CD8-positive, alpha-beta memory T cell (primary cell): Measurements from ENCODE around the gene TIAM2. TPM values are rescaled to one million over a fixed set of nuclear protein-coding genes. Genes with fewer than 3 reads are reported as not detected.

Experiments used
- CTCF ChIA-PET: fragments of 350-600 bp; sonication (Branson Sonifier 250); formaldehyde crosslinking; loops from one replicate; lab custom pipeline; 2021; ENCODE audit warnings: antibody characterized with exemption; lab: Charles Lee
- POLR2A ChIA-PET: fragments of 350-600 bp; sonication (Branson Sonifier 250); formaldehyde crosslinking; loops from one replicate; lab custom pipeline; 2021; ENCODE audit warnings: antibody characterized with exemption; lab: Charles Lee
- DNase-seq, 5 donors: peaks; one replicate each; pipeline versions ENCODE4 v3.0.0 to v3.0.0-alpha.2; 2020 to 2022; ENCODE audit warnings: mixed read lengths in 1 of 5
- H3K27ac ChIP-seq: one replicate; pipeline ENCODE4 v1.7.0; 2013; ENCODE audit warnings: low read depth, mild to moderate bottlenecking, low read length, moderate library complexity
- H3K27me3 ChIP-seq: 2 replicates; pipeline ENCODE4 v1.7.0; 2013; ENCODE audit warnings: low read length, mild to moderate bottlenecking; ENCODE audit not compliant: insufficient read depth, poor library complexity, severe bottlenecking
- H3K36me3 ChIP-seq: 2 replicates; pipeline ENCODE4 v1.7.0; 2013; ENCODE audit warnings: mild to moderate bottlenecking, low read length, moderate library complexity; ENCODE audit not compliant: insufficient read depth
- H3K4me1 ChIP-seq: 2 replicates; pipeline ENCODE4 v1.7.0; 2013; ENCODE audit warnings: mild to moderate bottlenecking, low read length, moderate library complexity; ENCODE audit not compliant: insufficient read depth
- H3K4me3 ChIP-seq: 2 replicates; pipeline ENCODE4 v1.7.0; 2013; ENCODE audit warnings: mild to moderate bottlenecking, low read length
- H3K9me3 ChIP-seq: 2 replicates; pipeline ENCODE4 v1.7.0; 2013; ENCODE audit warnings: mild to moderate bottlenecking, low read length
- H3K27ac Mint-ChIP-seq, 8 donors: one replicate each; pipeline ENCODE4 v1.8.0; 2020 to 2021; ENCODE audit warnings: mixed read lengths in 8 of 8, mild to moderate bottlenecking in 6 of 8, inconsistent platforms in 3 of 8, moderate library complexity in 3 of 8
- H3K27me3 Mint-ChIP-seq, 2 donors: one replicate each; pipeline ENCODE4 v1.8.0; 2020 to 2021; ENCODE audit warnings: mixed read lengths in 2 of 2, mild to moderate bottlenecking in 1 of 2, moderate library complexity in 1 of 2
- H3K36me3 Mint-ChIP-seq, 3 donors: one replicate each; pipeline ENCODE4 v1.8.0; 2020 to 2021; ENCODE audit warnings: mixed read lengths in 3 of 3, inconsistent platforms in 1 of 3, mild to moderate bottlenecking in 1 of 3
- H3K4me1 Mint-ChIP-seq, 3 donors: one replicate each; pipeline ENCODE4 v1.8.0; 2020 to 2021; ENCODE audit warnings: mixed read lengths in 3 of 3, inconsistent platforms in 1 of 3, mild to moderate bottlenecking in 1 of 3
- H3K4me3 Mint-ChIP-seq, 7 donors: one replicate each; pipeline ENCODE4 v1.8.0; 2020 to 2021; ENCODE audit warnings: mixed read lengths in 7 of 7, mild to moderate bottlenecking in 6 of 7, moderate library complexity in 4 of 7, inconsistent platforms in 2 of 7
- H3K9me3 Mint-ChIP-seq, 5 donors: one replicate each; pipeline ENCODE4 v1.8.0; 2020 to 2022; ENCODE audit warnings: mixed read lengths in 5 of 5, mild to moderate bottlenecking in 3 of 5, moderate library complexity in 2 of 5, inconsistent platforms in 1 of 5
- polyA plus RNA-seq: library from polyadenylated mRNA; unstranded; fragments of 300-500 nt; fragmentation: Illumina TruSeq; gene quantifications from one replicate; pipeline ENCODE4 v1.2.3, GENCODE V29; 2021
- total RNA-seq, 2 experiments: library from RNA; stranded (reverse); gene quantifications; one replicate each; pipeline ENCODE4 v1.2.3, GENCODE V29; 2021

TIAM2 gene
- total and polyA plus RNA-seq, 3 experiments from 2014 or later = 1.1 to 31.1 (median 24.5) TPM

DNA sequence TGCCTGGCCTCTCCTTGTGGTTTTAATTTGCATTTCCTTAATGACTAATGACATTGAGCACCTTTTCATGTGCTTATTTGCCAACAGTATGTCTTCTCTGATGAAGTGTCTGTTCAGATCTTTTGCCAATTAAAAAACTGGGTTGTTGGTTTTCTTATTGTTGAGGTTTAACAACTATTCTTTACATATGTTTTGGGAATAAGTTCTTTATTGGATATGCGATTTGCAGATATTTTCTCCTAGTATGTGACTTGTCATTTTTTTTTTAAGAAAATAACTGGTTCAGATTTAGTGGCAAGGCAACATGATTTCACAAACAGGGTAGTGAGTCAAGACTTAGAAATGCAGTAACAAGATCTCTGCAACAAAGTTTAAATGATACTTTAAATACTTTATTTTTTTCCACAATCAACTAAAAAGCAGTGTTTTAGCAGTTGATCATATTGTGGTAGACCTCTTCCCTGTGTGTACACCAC lies 67.8 kb downstream of the TIAM2 start:
- Mint-ChIP-seq H3K36me3 (peaks cover 0 to 1% (median 0%) of the 10 kb centered on the region in 3 donors), H3K4me3 (no peak overlapping the region), H3K9me3 (no peaks in the 10 kb centered on the region), H3K27ac (peak overlapping the region in 1 of 8 donors; percentile 39), H3K27me3 (no peaks in the 10 kb centered on the region), H3K4me1 (no peaks in the 10 kb centered on the region)
- Histone ChIP-seq H3K4me3 (no peak overlapping the region), H3K27me3 (no peaks in the 10 kb centered on the region), H3K27ac (no peak overlapping the region), H3K36me3 (no peaks in the 10 kb centered on the region), H3K4me1 (no peaks in the 10 kb centered on the region), H3K9me3 (no peaks in the 10 kb centered on the region)
- CTCF ChIA-PET = no interaction called here
- POLR2A ChIA-PET = no interaction called here
- no peak for DNase-seq

DNA sequence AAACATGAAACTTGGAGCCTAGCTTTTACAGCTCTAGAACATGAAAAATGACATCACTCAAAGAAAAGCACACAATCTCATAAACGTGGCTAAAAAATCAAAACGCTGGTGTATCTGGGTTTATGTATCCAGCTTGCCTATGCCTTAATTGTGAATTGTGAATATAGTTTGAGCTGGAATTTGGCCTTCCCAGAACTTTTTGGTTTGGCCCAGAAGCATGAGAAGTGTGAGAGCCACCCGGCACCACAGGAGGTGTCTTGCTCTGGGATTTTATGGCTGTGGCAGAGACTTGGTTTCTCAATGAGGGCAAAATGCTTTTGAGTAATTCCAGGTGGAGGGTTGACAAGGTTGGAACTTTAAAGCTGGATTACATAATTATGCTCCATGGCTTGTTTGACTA lies 69.2 kb downstream of the TIAM2 start:
- no peaks in the 10 kb centered on the region for H3K9me3 Mint-ChIP-seq
- no peak overlapping the region for H3K27ac Mint-ChIP-seq
- no peak for DNase-seq
- H3K4me3 ChIP-seq = no peak overlapping the region
- H3K27me3 Mint-ChIP-seq = peaks cover 0 to 1% of the 10 kb centered on the region in 2 donors
- no peaks in the 10 kb centered on the region for H3K27me3 ChIP-seq
- H3K4me1 ChIP-seq = no peaks in the 10 kb centered on the region
- POLR2A ChIA-PET = no interaction called here
- no peaks in the 10 kb centered on the region for H3K4me1 Mint-ChIP-seq
- no peak overlapping the region for H3K4me3 Mint-ChIP-seq
- peaks cover 0 to 1% (median 0%) of the 10 kb centered on the region in 3 donors for H3K36me3 Mint-ChIP-seq
- H3K36me3 ChIP-seq = no peaks in the 10 kb centered on the region
- H3K27ac ChIP-seq = no peak overlapping the region
- CTCF ChIA-PET = no interaction called here
- no peaks in the 10 kb centered on the region for H3K9me3 ChIP-seq

DNA sequence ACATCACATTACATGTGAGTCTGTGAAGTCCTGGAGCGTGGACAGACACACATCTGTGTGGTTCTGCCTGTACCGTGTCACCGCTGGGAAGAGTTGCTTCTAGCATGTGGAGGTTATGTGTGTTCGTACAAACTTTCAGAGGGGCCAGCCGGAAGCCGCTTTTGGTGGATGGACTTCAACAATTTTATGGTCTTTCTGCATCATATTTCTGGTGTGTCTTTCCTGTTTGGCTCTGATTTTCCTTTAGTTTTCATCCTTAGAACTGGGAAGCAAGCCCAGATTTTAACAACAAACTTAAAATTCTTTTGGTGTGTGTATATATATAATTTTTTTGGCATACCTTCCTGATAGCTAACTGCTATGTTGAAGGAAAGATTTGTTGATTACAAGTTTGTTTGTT lies 71.2 kb downstream of the TIAM2 start:
- Mint-ChIP-seq H3K4me1 (no peaks in the 10 kb centered on the region), H3K36me3 (no peaks in the 10 kb centered on the region), H3K27ac (no peak overlapping the region), H3K9me3 (no peaks in the 10 kb centered on the region), H3K4me3 (no peak overlapping the region), H3K27me3 (peaks cover 1 to 9% of the 10 kb centered on the region in 2 donors)
- Histone ChIP-seq H3K4me3 (no peak overlapping the region), H3K27me3 (no peaks in the 10 kb centered on the region), H3K27ac (no peak overlapping the region), H3K9me3 (no peaks in the 10 kb centered on the region), H3K4me1 (no peaks in the 10 kb centered on the region), H3K36me3 (no peaks in the 10 kb centered on the region)
- ChIA-PET POLR2A (no interaction called here), CTCF (no interaction called here)
- no peak for DNase-seq

DNA sequence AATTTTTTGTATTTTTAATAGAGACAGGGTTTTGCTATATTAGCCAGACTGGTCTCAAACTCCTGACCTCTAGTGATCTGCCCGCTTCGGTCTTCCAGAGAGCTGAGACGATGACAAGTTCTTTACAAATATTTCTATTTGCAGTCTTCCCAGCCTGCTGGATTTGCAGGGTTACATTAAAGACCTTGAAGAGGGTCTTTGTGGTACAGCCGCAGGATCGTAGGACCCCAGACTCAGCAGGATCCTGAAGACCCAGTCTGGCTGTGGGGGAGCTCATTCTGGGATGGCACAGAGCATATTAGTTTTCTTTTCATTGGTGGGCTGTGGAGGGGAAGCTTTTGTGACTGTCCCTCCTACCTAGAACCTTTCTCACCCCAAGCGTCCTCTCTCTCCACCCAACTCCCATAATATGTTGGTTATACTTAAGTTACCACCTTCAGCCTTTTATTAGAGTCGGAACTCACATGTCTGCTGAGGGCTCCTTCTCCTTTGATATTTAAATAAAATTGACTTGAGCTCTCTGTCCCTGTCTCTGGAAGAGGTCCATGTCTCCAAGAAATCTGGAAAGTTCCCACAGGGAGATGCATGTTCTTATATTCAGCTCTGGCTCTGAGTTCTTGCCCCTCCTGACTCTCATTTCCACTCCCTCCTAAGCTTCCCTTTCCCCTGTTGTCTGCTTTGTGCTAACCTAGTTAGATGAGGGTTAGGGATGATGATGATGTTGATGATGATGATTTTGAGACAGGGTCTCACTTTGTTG lies 72.0 kb downstream of the TIAM2 start:
- ChIA-PET CTCF (no interaction called here), POLR2A (no interaction called here)
- Histone ChIP-seq H3K27me3 (no peaks in the 10 kb centered on the region), H3K4me3 (no peak overlapping the region), H3K36me3 (no peaks in the 10 kb centered on the region), H3K4me1 (no peaks in the 10 kb centered on the region), H3K27ac (no peak overlapping the region), H3K9me3 (no peaks in the 10 kb centered on the region)
- Mint-ChIP-seq H3K4me3 (no peak overlapping the region), H3K36me3 (no peaks in the 10 kb centered on the region), H3K4me1 (no peaks in the 10 kb centered on the region), H3K27ac (no peak overlapping the region), H3K27me3 (peaks cover 1 to 11% of the 10 kb centered on the region in 2 donors), H3K9me3 (no peaks in the 10 kb centered on the region)
- DNase-seq = no peak

DNA sequence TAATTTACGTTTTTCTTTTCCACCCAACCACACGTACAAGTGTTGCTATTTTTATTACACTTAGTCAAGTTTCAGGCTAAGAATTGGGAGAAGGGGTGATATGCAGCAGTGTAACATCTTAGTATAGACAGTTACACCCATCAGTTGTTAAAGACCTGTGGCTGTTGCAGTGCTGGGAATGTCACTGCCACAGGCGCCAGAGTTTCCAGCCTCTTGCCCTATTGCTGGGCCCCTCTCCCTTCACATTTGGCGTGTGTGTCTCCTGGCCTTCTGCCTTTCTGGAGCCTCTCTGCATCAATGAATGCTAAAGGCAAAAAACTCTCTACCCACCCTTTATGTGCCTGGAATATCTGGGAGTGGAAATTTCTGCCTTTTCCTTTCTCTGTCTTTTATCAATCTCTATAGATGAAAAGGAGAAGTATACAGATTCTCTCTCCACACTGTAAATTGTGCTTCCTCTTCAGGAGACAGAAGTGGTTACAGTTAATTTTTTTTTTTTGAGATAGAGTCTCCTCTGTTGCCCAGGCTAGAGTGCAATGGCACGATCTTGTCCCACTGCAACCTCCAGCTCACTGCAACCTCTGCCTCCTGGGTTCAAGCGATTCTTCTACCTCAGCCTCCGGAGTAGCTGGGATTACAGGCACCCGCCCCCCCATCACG lies 73.0 kb downstream of the TIAM2 start:
- no peaks in the 10 kb centered on the region for H3K4me1 ChIP-seq
- CTCF ChIA-PET = interaction anchor here (1.5 kb wide), 1 partner anchor 18 kb away, joined by 4 read pairs; no protein-coding TSS in a partner anchor
- no peaks in the 10 kb centered on the region for H3K9me3 ChIP-seq
- Mint-ChIP-seq H3K4me3 (no peak overlapping the region), H3K36me3 (no peaks in the 10 kb centered on the region), H3K27ac (peak overlapping the region in 1 of 8 donors; percentile 72), H3K9me3 (no peaks in the 10 kb centered on the region), H3K27me3 (peaks cover 1 to 18% of the 10 kb centered on the region in 2 donors), H3K4me1 (no peaks in the 10 kb centered on the region)
- H3K4me3 ChIP-seq = no peak overlapping the region
- no peak for DNase-seq
- no peaks in the 10 kb centered on the region for H3K36me3 ChIP-seq
- POLR2A ChIA-PET = no interaction called here
- no peaks in the 10 kb centered on the region for H3K27me3 ChIP-seq
- H3K27ac ChIP-seq = no peak overlapping the region

DNA sequence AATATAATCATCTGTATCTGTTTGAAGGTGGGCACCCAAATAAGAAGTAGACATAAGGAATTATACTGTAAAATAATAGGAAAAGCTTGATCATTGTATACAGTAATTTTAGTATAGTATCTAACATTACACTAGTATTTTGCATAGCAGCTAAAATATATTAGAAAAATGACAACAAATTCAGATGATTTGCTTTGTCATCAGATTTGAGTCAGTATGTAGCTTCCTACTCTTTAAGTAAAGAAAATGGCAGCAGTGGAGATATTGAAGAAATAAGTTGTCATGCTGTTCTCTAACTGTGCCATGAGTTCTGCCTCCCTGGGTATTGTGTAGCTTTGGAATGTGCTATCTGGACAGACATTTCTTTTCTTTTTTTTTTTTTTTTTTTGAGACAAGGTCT lies 74.4 kb downstream of the TIAM2 start:
- H3K9me3 Mint-ChIP-seq = no peaks in the 10 kb centered on the region

DNA sequence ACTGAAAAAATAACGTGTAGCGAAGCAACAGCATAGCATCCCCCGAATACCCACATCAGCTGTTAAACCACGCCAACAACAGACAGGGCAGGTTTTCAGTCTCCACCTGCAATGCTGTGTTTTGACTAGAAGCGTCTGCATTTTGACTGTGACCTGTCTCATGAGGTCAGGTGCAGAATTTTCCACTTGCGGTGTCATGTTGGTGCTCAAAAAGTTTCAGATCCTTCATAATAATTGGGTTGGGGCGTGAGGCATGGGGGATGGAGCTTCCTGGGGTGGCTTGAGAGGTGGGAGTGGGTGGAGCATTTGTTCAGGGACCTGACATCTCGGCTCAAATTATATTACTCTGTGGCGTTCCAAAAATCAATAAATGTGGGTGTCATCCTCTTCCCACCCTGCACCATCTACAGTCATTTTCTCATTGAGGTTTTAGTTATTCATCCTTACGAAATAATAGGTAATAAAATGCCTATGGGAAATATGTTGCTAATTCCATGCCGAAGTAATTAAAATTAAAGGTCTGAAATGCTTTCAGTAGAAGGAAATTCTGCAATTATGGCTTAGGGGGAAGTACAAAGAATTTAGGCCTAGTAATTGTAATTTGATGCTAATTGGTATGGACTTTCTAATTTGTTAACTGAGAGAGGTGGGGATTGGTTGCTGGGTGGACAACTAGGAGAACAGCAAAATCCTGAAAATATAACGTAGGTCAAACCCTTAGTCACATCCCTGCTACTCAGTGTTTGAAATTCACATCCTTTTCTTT lies 81.0 kb downstream of the TIAM2 start:
- H3K27me3 ChIP-seq = no peaks in the 10 kb centered on the region
- Mint-ChIP-seq H3K27me3 (peaks cover 4 to 11% of the 10 kb centered on the region in 2 donors), H3K4me3 (no peak overlapping the region), H3K27ac (no peak overlapping the region), H3K36me3 (no peaks in the 10 kb centered on the region), H3K9me3 (no peaks in the 10 kb centered on the region), H3K4me1 (no peaks in the 10 kb centered on the region)
- H3K27ac ChIP-seq = no peak overlapping the region
- DNase-seq = no peak
- POLR2A ChIA-PET = no interaction called here
- CTCF ChIA-PET = no interaction called here
- no peaks in the 10 kb centered on the region for H3K9me3 ChIP-seq
- H3K4me3 ChIP-seq = no peak overlapping the region
- H3K36me3 ChIP-seq = no peaks in the 10 kb centered on the region
- H3K4me1 ChIP-seq = no peaks in the 10 kb centered on the region

More for the DNA sequence above, 74.4 kb downstream of the TIAM2 start:
- ChIA-PET POLR2A (no interaction called here), CTCF (interaction anchor here (1.5 kb wide), 1 partner anchor 19 kb away, joined by 4 read pairs; no protein-coding TSS in a partner anchor)
- H3K36me3 ChIP-seq = no peaks in the 10 kb centered on the region
- H3K4me1 ChIP-seq = no peaks in the 10 kb centered on the region
- H3K27ac ChIP-seq = no peak overlapping the region
- Mint-ChIP-seq H3K36me3 (no peaks in the 10 kb centered on the region), H3K4me1 (no peaks in the 10 kb centered on the region), H3K4me3 (no peak overlapping the region), H3K27ac (no peak overlapping the region), H3K27me3 (peaks cover 3 to 18% of the 10 kb centered on the region in 2 donors)
- no peak for DNase-seq
- H3K4me3 ChIP-seq = no peak overlapping the region
- no peaks in the 10 kb centered on the region for H3K9me3 ChIP-seq
- H3K27me3 ChIP-seq = no peaks in the 10 kb centered on the region

DNA sequence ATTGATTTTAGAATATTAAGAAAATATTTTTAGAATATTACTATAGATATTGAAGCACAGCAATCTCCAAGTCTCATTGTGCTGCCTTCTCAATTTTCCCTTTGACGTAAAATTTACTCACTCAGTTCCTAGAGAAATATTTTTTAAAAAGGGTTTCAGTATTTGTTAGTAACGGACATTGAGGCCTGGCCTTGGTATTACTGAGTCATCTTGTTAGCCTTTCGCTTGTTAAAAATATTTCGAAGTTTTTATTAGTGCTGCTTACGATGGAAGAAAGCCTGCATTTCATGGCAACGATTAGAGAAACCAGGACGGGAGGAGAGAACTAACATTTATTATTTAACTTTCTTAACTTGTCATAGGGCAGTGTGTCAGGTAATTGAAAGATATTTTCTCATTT lies 82.2 kb downstream of the TIAM2 start:
- CTCF ChIA-PET = no interaction called here
- DNase-seq = no peak
- POLR2A ChIA-PET = no interaction called here
- H3K4me1 ChIP-seq = no peaks in the 10 kb centered on the region
- H3K27me3 Mint-ChIP-seq = peaks cover 4% of the 10 kb centered on the region in 2 donors
- no peaks in the 10 kb centered on the region for H3K36me3 Mint-ChIP-seq
- H3K9me3 ChIP-seq = no peaks in the 10 kb centered on the region
- no peaks in the 10 kb centered on the region for H3K4me1 Mint-ChIP-seq
- no peaks in the 10 kb centered on the region for H3K27me3 ChIP-seq
- H3K36me3 ChIP-seq = no peaks in the 10 kb centered on the region
- no peak overlapping the region for H3K4me3 Mint-ChIP-seq
- H3K27ac ChIP-seq = no peak overlapping the region
- no peaks in the 10 kb centered on the region for H3K9me3 Mint-ChIP-seq
- no peak overlapping the region for H3K4me3 ChIP-seq
- no peak overlapping the region for H3K27ac Mint-ChIP-seq
